Measurements from ENCODE around the gene COL24A1.

Gene COL24A1

GRCh38 chr1:86176226-86176625 lies 19.7 kb upstream of the COL24A1 start:
- ChIA-PET POLR2A (ENCODE audit: low non-redundant PET) (no interaction called here), CTCF (no interaction called here)
- no peak for TF ChIP-seq CTCF (conservative IDR thresholded peaks at IDR 0.05; ENCODE audit: low read depth)
- DNase-seq (ENCODE audit: low spot score) = no peak
- no peak overlapping the region for H3K27ac ChIP-seq

GRCh38 chr1:86175756-86176155 lies 19.2 kb upstream of the COL24A1 start:
- CTCF ChIA-PET = no interaction called here
- TF ChIP-seq CTCF (conservative IDR thresholded peaks at IDR 0.05; ENCODE audit: low read depth) = no peak
- POLR2A ChIA-PET (ENCODE audit: low non-redundant PET) = no interaction called here

GRCh38 chr1:86169625-86170024 lies 13.1 kb upstream of the COL24A1 start:
- ChIA-PET POLR2A (ENCODE audit: low non-redundant PET) (no interaction called here), CTCF (no interaction called here)
- TF ChIP-seq CTCF (conservative IDR thresholded peaks at IDR 0.05; ENCODE audit: low read depth) = no peak
- H3K27ac ChIP-seq = no peak overlapping the region
- no peak for DNase-seq (ENCODE audit: low spot score)

More at GRCh38 chr1:86175756-86176155, 19.2 kb upstream of the COL24A1 start:
- no peak for DNase-seq (ENCODE audit: low spot score)
- no peak overlapping the region for H3K27ac ChIP-seq

- no peak for DNase-seq (ENCODE audit: low spot score)
- H3K27ac ChIP-seq = no peak overlapping the region
- TF ChIP-seq CTCF (conservative IDR thresholded peaks at IDR 0.05; ENCODE audit: low read depth) = no peak
- CTCF ChIA-PET = no interaction called here
- POLR2A ChIA-PET (ENCODE audit: low non-redundant PET) = no interaction called here
Observed at GRCh38 chr1:86159800-86160199, 3.2 kb upstream of the COL24A1 start.

- POLR2A ChIA-PET (ENCODE audit: low non-redundant PET) = no interaction called here
- TF ChIP-seq CTCF (conservative IDR thresholded peaks at IDR 0.05; ENCODE audit: low read depth) = no peak
- CTCF ChIA-PET = no interaction called here
- no peak for DNase-seq (ENCODE audit: low spot score)
- H3K27ac ChIP-seq = no peak overlapping the region
Observed at GRCh38 chr1:86155807-86156565, 586 bp downstream of the COL24A1 start.

- H3K27ac ChIP-seq = no peak overlapping the region
- DNase-seq (ENCODE audit: low spot score) = no peak
- ChIA-PET CTCF (no interaction called here), POLR2A (ENCODE audit: low non-redundant PET) (no interaction called here)
- TF ChIP-seq CTCF (conservative IDR thresholded peaks at IDR 0.05; ENCODE audit: low read depth) = no peak
Observed at GRCh38 chr1:86155051-86155806, 1.3 kb downstream of the COL24A1 start.
